HepG2 (cell line): ENCODE measurements around the gene MGAT2. TPM values are rescaled to one million over a fixed set of nuclear protein-coding genes. Genes with fewer than 3 reads are reported as not detected.

Experiments used
- CBX1 ChIP-seq: IDR thresholded peaks from one replicate; pipeline ENCODE4 v1.6.1; 2016; ENCODE audit warnings: antibody characterized with exemption, low read depth
- ELF4 ChIP-seq: sonication (generic); formaldehyde crosslinking; IDR thresholded peaks from 2 replicates; pipeline ENCODE4 v1.5.0; 2020; ENCODE audit warnings: missing genetic modification reagents, mild to moderate bottlenecking, moderate library complexity, borderline replicate concordance
- KDM2A ChIP-seq: sonication (generic); formaldehyde crosslinking; IDR thresholded peaks from 2 replicates; pipeline ENCODE4 v1.4.0; 2020; ENCODE audit warnings: low read depth, missing genetic modification reagents, borderline replicate concordance
- KDM6A ChIP-seq: IDR thresholded peaks from 2 replicates; pipeline ENCODE4 v1.6.1; 2016; ENCODE audit warnings: low read depth
- MBD4 ChIP-seq: IDR thresholded peaks from 2 replicates; pipeline ENCODE4 v1.6.1; 2012; ENCODE audit warnings: low read length, inconsistent platforms, borderline replicate concordance
- MEIS2 ChIP-seq: sonication (generic); formaldehyde crosslinking; IDR thresholded peaks from 2 replicates; pipeline ENCODE4 v1.9.0; 2021; ENCODE audit warnings: mild to moderate bottlenecking, missing genetic modification reagents
- NFIB ChIP-seq: sonication (generic); formaldehyde crosslinking; IDR thresholded peaks from 2 replicates; pipeline ENCODE4 v1.9.0; 2021; ENCODE audit warnings: missing genetic modification reagents, mild to moderate bottlenecking, borderline replicate concordance
- NFIC ChIP-seq: IDR thresholded peaks from 2 replicates; pipeline ENCODE4 v1.6.1; 2012; ENCODE audit warnings: mild to moderate bottlenecking, low read length, inconsistent platforms
- PHF21A ChIP-seq: sonication (generic); formaldehyde crosslinking; IDR thresholded peaks from 2 replicates; pipeline ENCODE4 v1.5.0; 2020; ENCODE audit warnings: mild to moderate bottlenecking, missing genetic modification reagents
- PRDM10 ChIP-seq: sonication (generic); formaldehyde crosslinking; IDR thresholded peaks from 2 replicates; pipeline ENCODE4 v1.4.0; 2020; ENCODE audit warnings: low read depth, missing genetic modification reagents
- RAD21 ChIP-seq: fragments of 450-650 bp; formaldehyde crosslinking; IDR thresholded peaks from 2 replicates; pipeline ENCODE4 v1.5.0; 2020; ENCODE audit warnings: mild to moderate bottlenecking
- RBAK ChIP-seq: sonication (generic); formaldehyde crosslinking; IDR thresholded peaks from 2 replicates; pipeline ENCODE4 v1.5.1; 2020; ENCODE audit warnings: mild to moderate bottlenecking, missing genetic modification reagents
- RBFOX2 ChIP-seq: fragments of 200-400 bp; formaldehyde crosslinking; IDR thresholded peaks from 2 replicates; pipeline ENCODE4 v1.6.1; 2017; ENCODE audit warnings: low read depth, mild to moderate bottlenecking, low read length
- SRF ChIP-seq: IDR thresholded peaks from 2 replicates; pipeline ENCODE4 v1.6.1; 2011; ENCODE audit warnings: mild to moderate bottlenecking, low read depth, low read length, moderate library complexity
- SRSF1 ChIP-seq: fragments of 200-400 bp; formaldehyde crosslinking; optimal IDR thresholded peaks from 2 replicates; pipeline ENCODE3; 2017; ENCODE audit warnings: mild to moderate bottlenecking, low read depth, low read length, moderate library complexity
- TOE1 ChIP-seq: sonication (generic); formaldehyde crosslinking; IDR thresholded peaks from 2 replicates; pipeline ENCODE4 v1.4.0; 2020; ENCODE audit warnings: mild to moderate bottlenecking, missing genetic modification reagents
- TP53 ChIP-seq: sonication (generic); formaldehyde crosslinking; conservative IDR thresholded peaks from 2 replicates; pipeline ENCODE4 v1.4.0; 2020; ENCODE audit warnings: missing genetic modification reagents
- ZBTB8A ChIP-seq: sonication (generic); formaldehyde crosslinking; IDR thresholded peaks from 2 replicates; pipeline ENCODE4 v1.4.0; 2020; ENCODE audit warnings: mild to moderate bottlenecking, low read depth, missing genetic modification reagents, borderline replicate concordance
- ZFP41 ChIP-seq: sonication (generic); formaldehyde crosslinking; IDR thresholded peaks from 2 replicates; pipeline ENCODE4 v1.4.0; 2020; ENCODE audit warnings: mild to moderate bottlenecking, missing genetic modification reagents, borderline replicate concordance
- ZNF33B ChIP-seq: sonication (generic); formaldehyde crosslinking; IDR thresholded peaks from 2 replicates; pipeline ENCODE4 v1.5.1; 2020; ENCODE audit warnings: mild to moderate bottlenecking, missing genetic modification reagents
- ZNF501 ChIP-seq: sonication (generic); formaldehyde crosslinking; IDR thresholded peaks from 2 replicates; pipeline ENCODE4 v1.5.1; 2020; ENCODE audit warnings: mild to moderate bottlenecking, moderate library complexity, missing genetic modification reagents
- ZNF512 ChIP-seq: sonication (generic); formaldehyde crosslinking; IDR thresholded peaks from 2 replicates; pipeline ENCODE4 v1.4.0; 2020; ENCODE audit warnings: mild to moderate bottlenecking, missing genetic modification reagents
- ZNF776 ChIP-seq: sonication (generic); formaldehyde crosslinking; IDR thresholded peaks from 2 replicates; pipeline ENCODE4 v1.4.0; 2020; ENCODE audit warnings: mild to moderate bottlenecking, missing genetic modification reagents
- polyA plus RNA-seq, 8 experiments: library from polyadenylated mRNA; depleted of rRNA in 3 of 8; stranded (reverse) in 7 of 8; unstranded in 1 of 8; fragments of >200 nt; fragmentation: Illumina TruSeq in 4 of 8; extraction: Trizol in 4 of 8; gene quantifications; 2 replicates each; pipeline versions ENCODE4 v1.2.1 to v1.2.3, GENCODE V29; 2011 to 2016; ENCODE audit warnings: low read depth in 4 of 8, missing spikeins in 1 of 8, mixed read lengths in 1 of 8; ENCODE audit not compliant: insufficient read depth in 1 of 8
- total RNA-seq, 5 experiments: library from RNA; depleted of rRNA; stranded (reverse); fragments of >200 nt; fragmentation: Illumina TruSeq; extraction: Trizol; gene quantifications; 2 replicates each; pipeline ENCODE4 v1.2.3, GENCODE V29; 2016; ENCODE audit warnings: low read depth in 1 of 5

Gene MGAT2
- total and polyA plus RNA-seq, 2 of the 13 experiments (the other 11 are each of a cell fraction or from before 2014, with no cell fraction given): 12.9 to 51.9 TPM

DNA sequence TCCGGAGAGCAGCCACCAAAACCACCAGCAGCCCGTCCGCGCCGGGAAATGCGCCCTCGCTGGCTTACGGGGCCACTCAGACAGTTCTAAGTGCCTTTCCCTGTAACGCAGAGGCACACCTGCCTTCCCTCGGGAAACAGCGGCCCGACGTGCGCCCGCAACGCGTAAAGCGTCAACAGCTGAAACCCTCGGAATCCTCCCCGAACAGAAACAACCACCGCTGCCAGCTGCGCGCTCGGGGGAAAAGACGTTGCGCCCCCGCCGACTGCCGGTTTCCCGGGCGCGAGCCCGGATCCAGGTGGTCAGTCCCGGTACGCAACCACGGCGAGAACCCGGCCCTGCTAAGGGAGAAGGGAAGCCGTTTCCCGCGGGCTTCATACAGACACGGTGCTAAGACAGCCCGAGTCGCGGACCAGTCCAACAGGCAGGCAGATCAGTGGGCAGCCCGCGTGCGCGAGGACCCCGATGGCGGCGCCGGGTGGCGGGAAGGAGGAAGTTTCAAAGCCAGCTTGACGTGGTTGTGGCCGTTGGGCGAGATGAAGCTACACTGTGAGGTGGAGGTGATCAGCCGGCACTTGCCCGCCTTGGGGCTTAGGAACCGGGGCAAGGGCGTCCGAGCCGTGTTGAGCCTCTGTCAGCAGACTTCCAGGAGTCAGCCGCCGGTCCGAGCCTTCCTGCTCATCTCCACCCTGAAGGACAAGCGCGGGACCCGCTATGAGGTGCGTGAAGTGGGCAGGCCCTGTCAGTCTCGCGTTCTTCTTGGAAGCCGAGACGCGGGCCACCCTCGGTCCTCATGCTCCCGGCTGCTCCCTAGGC, 21.9 kb upstream of the MGAT2 start, which contains the start of gene LRR1 (continued):
- TF ChIP-seq MEIS2 (CRISPR knock-in tag): peak; percentile 84
- 0 out of 2 replicates have a peak, but pooled peaks have one; percentile 31 for TF ChIP-seq ZFP41
- no peak for TF ChIP-seq TOE1 (CRISPR knock-in tag)
- no peak for TF ChIP-seq TP53 (CRISPR knock-in tag)
- peak; percentile 30 for TF ChIP-seq RAD21
- TF ChIP-seq PRDM10 (CRISPR knock-in tag): no peak
- no peak for TF ChIP-seq SRSF1
- TF ChIP-seq PHF21A (CRISPR knock-in tag): peak; percentile 68
- no peak for TF ChIP-seq ELF4
- peak; percentile 87 for TF ChIP-seq RBFOX2
- peak; percentile 93 for TF ChIP-seq ZNF776 (CRISPR knock-in tag)
- 0 out of 2 replicates have a peak, but pooled peaks have one; percentile 42 for TF ChIP-seq ZNF33B (CRISPR knock-in tag)
- TF ChIP-seq SRF: no peak
- peak; percentile 98 for TF ChIP-seq ZNF501 (CRISPR knock-in tag)
- 0 out of 2 replicates have a peak, but pooled peaks have one; percentile 54 for TF ChIP-seq RBAK (CRISPR knock-in tag)
- TF ChIP-seq ZBTB8A (CRISPR knock-in tag): no peak
- TF ChIP-seq MBD4: no peak
- TF ChIP-seq ZNF512 (CRISPR knock-in tag): no peak
- 0 out of 2 replicates have a peak, but pooled peaks have one; percentile 69 for TF ChIP-seq NFIB (CRISPR knock-in tag)
- peak; percentile 69 for TF ChIP-seq CBX1
- no peak for TF ChIP-seq KDM6A (CRISPR knock-in tag)
- 0 out of 2 replicates have a peak, but pooled peaks have one; percentile 17 for TF ChIP-seq NFIC
- TF ChIP-seq KDM2A: peak; percentile 95
